Ishikawa (cell line): ENCODE measurements around the gene SKAP1.

Source experiments
- CEBPB ChIP-seq: IDR thresholded peaks from 2 replicates; pipeline ENCODE4 v1.6.1; 2012
- CREB1 ChIP-seq: IDR thresholded peaks from 2 replicates; pipeline ENCODE4 v1.6.1; 2012; ENCODE audit warnings: low read depth
- EGR1 ChIP-seq: IDR thresholded peaks from 2 replicates; pipeline ENCODE4 v1.6.1; 2012
- EP300 ChIP-seq: IDR thresholded peaks from 2 replicates; pipeline ENCODE4 v1.6.1; 2012; ENCODE audit warnings: borderline replicate concordance
- FOXM1 ChIP-seq: IDR thresholded peaks from 2 replicates; pipeline ENCODE4 v1.6.1; 2012; ENCODE audit warnings: low read depth, borderline replicate concordance
- NFIC ChIP-seq: IDR thresholded peaks from 2 replicates; pipeline ENCODE4 v1.6.1; 2012
- RAD21 ChIP-seq: IDR thresholded peaks from 2 replicates; pipeline ENCODE4 v1.6.1; 2012; ENCODE audit warnings: low read depth
- TAF1 ChIP-seq: IDR thresholded peaks from 2 replicates; pipeline ENCODE4 v1.6.1; 2012; ENCODE audit warnings: low read depth, mild to moderate bottlenecking
- TCF12 ChIP-seq: IDR thresholded peaks from 2 replicates; pipeline ENCODE4 v1.6.1; 2012; ENCODE audit warnings: low read depth
- TEAD4 ChIP-seq: IDR thresholded peaks from 2 replicates; pipeline ENCODE4 v1.6.1; 2012
- YY1 ChIP-seq: IDR thresholded peaks from 2 replicates; pipeline ENCODE4 v1.6.1; 2012; ENCODE audit warnings: low read depth
- ZBTB7A ChIP-seq: IDR thresholded peaks from 2 replicates; pipeline ENCODE4 v1.6.1; 2012; ENCODE audit warnings: low read depth
- TF ChIP-seq, protein P1 (sequence below): IDR thresholded peaks from 2 replicates; pipeline ENCODE4 v1.6.1; 2012
- TF ChIP-seq, protein P2 (sequence below): IDR thresholded peaks from 2 replicates; pipeline ENCODE4 v1.6.1; 2012; ENCODE audit warnings: low read depth, mild to moderate bottlenecking
- TF ChIP-seq, protein P3 (sequence below): IDR thresholded peaks from 2 replicates; pipeline ENCODE4 v1.6.1; 2012

Gene SKAP1

DNA sequence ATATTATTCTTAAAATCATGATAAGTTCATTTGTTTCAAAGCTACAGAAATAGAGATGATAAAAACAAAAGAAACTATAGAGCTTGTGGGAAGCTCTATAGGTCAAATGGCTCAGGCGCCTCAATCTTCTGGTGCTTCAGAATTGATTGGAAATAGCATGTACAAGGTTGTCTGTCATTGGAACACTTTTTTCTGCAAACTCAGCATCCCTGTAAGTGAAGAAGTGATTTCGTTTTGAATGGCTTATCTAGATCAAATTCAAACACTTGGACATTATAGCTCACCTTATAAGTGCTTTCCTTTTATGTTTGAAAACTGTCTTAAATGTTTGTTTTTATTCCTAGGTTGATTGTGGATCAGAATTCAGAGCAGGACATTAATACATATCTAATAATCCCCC, 103.7 kb downstream of the SKAP1 start:
- TF ChIP-seq NFIC = no peak
- TF ChIP-seq CEBPB = no peak
- TF ChIP-seq ZBTB7A = no peak
- no peak for TF ChIP-seq TCF12

DNA sequence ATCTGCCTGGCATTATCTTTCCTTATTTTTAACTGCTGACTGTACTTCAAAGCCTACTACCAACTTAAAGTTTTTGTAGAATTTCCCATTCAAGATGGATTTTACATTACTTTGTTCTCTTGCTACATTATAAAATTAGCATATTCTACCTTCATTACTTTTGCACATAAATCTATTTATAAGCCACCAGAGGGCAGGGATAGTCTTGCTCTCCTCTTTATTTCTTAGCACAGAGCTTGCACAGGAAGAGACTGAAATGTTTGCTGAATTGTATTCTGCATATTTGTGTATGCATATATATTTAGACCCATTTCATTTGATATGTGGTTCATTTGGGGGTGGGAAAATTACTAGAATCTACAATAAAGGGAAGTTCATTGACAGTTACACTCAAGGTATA, 108.0 kb downstream of the SKAP1 start:
- no peak for TF ChIP-seq RAD21
- TF ChIP-seq TEAD4 = no peak
- TF ChIP-seq EGR1 = no peak
- TF ChIP-seq FOXM1 = no peak
- TF ChIP-seq TCF12 = no peak
- TF ChIP-seq ZBTB7A = no peak
- TF ChIP-seq EP300 = no peak
- TF ChIP-seq, protein P1, sequence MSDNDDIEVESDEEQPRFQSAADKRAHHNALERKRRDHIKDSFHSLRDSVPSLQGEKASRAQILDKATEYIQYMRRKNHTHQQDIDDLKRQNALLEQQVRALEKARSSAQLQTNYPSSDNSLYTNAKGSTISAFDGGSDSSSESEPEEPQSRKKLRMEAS = no peak
- TF ChIP-seq TAF1 = no peak
- TF ChIP-seq CEBPB = no peak
- TF ChIP-seq, protein P2, sequence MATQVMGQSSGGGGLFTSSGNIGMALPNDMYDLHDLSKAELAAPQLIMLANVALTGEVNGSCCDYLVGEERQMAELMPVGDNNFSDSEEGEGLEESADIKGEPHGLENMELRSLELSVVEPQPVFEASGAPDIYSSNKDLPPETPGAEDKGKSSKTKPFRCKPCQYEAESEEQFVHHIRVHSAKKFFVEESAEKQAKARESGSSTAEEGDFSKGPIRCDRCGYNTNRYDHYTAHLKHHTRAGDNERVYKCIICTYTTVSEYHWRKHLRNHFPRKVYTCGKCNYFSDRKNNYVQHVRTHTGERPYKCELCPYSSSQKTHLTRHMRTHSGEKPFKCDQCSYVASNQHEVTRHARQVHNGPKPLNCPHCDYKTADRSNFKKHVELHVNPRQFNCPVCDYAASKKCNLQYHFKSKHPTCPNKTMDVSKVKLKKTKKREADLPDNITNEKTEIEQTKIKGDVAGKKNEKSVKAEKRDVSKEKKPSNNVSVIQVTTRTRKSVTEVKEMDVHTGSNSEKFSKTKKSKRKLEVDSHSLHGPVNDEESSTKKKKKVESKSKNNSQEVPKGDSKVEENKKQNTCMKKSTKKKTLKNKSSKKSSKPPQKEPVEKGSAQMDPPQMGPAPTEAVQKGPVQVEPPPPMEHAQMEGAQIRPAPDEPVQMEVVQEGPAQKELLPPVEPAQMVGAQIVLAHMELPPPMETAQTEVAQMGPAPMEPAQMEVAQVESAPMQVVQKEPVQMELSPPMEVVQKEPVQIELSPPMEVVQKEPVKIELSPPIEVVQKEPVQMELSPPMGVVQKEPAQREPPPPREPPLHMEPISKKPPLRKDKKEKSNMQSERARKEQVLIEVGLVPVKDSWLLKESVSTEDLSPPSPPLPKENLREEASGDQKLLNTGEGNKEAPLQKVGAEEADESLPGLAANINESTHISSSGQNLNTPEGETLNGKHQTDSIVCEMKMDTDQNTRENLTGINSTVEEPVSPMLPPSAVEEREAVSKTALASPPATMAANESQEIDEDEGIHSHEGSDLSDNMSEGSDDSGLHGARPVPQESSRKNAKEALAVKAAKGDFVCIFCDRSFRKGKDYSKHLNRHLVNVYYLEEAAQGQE = no peak
- TF ChIP-seq, protein P3, sequence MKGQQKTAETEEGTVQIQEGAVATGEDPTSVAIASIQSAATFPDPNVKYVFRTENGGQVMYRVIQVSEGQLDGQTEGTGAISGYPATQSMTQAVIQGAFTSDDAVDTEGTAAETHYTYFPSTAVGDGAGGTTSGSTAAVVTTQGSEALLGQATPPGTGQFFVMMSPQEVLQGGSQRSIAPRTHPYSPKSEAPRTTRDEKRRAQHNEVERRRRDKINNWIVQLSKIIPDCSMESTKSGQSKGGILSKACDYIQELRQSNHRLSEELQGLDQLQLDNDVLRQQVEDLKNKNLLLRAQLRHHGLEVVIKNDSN = no peak
- no peak for TF ChIP-seq YY1
- no peak for TF ChIP-seq NFIC
- no peak for TF ChIP-seq CREB1

DNA sequence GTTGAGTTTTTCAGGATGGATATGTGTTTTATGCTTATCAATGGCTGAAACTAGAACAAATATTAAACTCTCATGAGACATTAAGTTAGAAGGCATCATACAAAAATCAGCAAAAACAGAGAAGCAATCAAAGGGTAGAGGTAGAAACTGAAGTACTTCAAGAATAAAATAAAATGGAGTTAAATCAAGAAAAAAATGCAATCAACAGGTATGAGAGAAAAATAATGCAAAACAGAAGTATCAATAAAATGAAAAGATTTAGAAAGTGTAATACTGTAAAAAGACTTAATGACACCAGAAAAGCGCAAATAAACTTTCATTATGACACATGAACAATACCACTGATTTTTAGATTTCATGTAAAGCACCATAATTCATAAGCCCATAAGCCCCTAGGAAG, 112.3 kb downstream of the SKAP1 start:
- TF ChIP-seq EGR1 = no peak
- no peak for TF ChIP-seq RAD21
- TF ChIP-seq TEAD4 = no peak
- TF ChIP-seq ZBTB7A = no peak
- no peak for TF ChIP-seq NFIC
- no peak for TF ChIP-seq TCF12
- TF ChIP-seq, protein P3 = no peak
- TF ChIP-seq, protein P1 = no peak
- no peak for TF ChIP-seq TAF1
- TF ChIP-seq, protein P2 = no peak
- no peak for TF ChIP-seq CEBPB
- no peak for TF ChIP-seq YY1
- TF ChIP-seq EP300 = no peak
- TF ChIP-seq CREB1 = no peak
- TF ChIP-seq FOXM1 = no peak

DNA sequence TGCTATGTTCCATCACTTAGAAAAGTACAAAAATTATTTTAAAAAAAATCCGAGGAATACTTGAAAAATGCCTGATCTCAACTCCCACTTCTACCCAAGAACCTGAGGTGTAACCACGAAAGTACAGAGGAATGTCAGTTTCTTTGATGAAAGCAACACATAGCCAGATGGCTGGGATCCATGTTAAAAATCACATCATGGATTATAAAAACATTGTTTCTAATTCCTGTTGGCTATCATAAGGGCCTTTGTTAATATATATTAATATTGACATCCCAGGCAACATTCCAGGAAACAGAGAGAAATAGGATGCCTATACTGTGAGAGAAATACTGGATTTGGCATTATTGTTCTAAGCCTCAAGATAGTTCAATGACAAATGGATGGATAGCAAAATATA, 115.3 kb downstream of the SKAP1 start:
- TF ChIP-seq FOXM1 (no peak), NFIC (no peak), YY1 (no peak), CREB1 (no peak), CEBPB (no peak), EP300 (no peak), TEAD4 (no peak), TAF1 (no peak), RAD21 (no peak), EGR1 (no peak)
- TF ChIP-seq, protein P2 = no peak

DNA sequence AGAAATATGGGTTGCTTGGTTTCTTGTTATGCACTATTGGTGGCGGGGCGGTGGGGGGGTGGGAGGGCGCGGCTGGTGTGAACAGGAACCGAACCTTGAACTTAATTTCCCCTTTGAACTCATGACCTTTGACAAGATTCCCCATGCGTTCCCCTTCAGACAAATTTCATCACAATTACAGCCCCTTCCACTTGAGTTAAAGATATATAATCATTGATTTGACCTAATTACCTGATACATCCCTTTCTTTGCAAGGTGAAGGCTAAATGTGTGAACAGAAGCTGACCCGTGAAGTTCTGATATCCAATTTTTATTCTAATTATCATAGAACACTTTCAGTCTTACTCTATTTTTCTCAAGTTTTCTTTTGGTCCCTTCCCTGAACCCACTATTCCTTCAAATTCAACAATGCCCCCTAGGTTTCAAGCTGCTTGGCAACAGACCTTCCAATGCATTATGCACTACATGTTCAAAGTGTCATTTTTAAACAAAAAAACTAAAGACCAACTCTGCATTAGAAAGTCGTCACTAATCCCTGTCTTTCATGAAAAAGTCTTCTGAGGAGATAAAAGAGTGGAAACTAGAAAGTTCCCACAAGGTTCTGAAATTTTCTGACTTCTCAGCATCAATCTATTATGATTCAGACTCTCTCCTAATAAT, 116.8 kb downstream of the SKAP1 start:
- TF ChIP-seq TAF1 = no peak
- no peak for TF ChIP-seq NFIC
- TF ChIP-seq RAD21 = no peak
- TF ChIP-seq EGR1 = no peak
- no peak for TF ChIP-seq EP300
- TF ChIP-seq, protein P3 = no peak
- no peak for TF ChIP-seq CEBPB
- no peak for TF ChIP-seq TEAD4
- TF ChIP-seq, protein P2 = no peak
- TF ChIP-seq, protein P1 = no peak
- no peak for TF ChIP-seq FOXM1
- TF ChIP-seq ZBTB7A = no peak
- TF ChIP-seq YY1 = no peak
- TF ChIP-seq TCF12 = no peak
- no peak for TF ChIP-seq CREB1
